Caco-2 (cell line): ENCODE measurements around the gene LIN54. TPM values are rescaled to one million over a fixed set of nuclear protein-coding genes. Genes with fewer than 3 reads are reported as not detected.

ENCODE experiments used
- BruUV-seq: library from RNA; stranded (reverse); fragments of 400-500 nt; replicated peaks from 2 replicates; lab custom pipeline; 2021; lab: Mats Ljungman, UMichigan
- CTCF ChIA-PET: fragments of 300-600 bp; sonication (Branson Sonifier 250); formaldehyde crosslinking; loops from one replicate; lab custom pipeline; 2022; ENCODE audit warnings: antibody characterized with exemption; lab: Charles Lee
- POLR2A ChIA-PET: fragments of 300-600 bp; sonication (Branson Sonifier 250); formaldehyde crosslinking; loops from one replicate; lab custom pipeline; 2022; ENCODE audit warnings: antibody characterized with exemption; lab: Charles Lee
- DNase-seq, 2 experiments: peaks; one replicate each; pipeline versions ENCODE4 v3.0.0 to v3.0.0-alpha.2; 2020 to 2022
- H3K27me3 ChIP-seq: replicated peaks from 2 replicates; pipeline ENCODE4 v1.6.0; 2011; ENCODE audit warnings: low read length; ENCODE audit not compliant: control insufficient read depth, insufficient read depth
- H3K36me3 ChIP-seq: 2 replicates; pipeline ENCODE4 v1.5.1; 2011; ENCODE audit warnings: low read length; ENCODE audit not compliant: control insufficient read depth, insufficient read depth
- H3K4me1 ChIP-seq: fragments of 250-450 bp; sonication (Bioruptor Pico); 2 replicates; pipeline ENCODE4 v1.5.1; 2020; ENCODE audit warnings: mild to moderate bottlenecking
- H3K4me3 ChIP-seq: 2 replicates; pipeline ENCODE4 v1.5.1; 2011; ENCODE audit warnings: low read depth, mild to moderate bottlenecking, control low read depth, low read length
- H3K9me3 ChIP-seq: fragments of 250-450 bp; sonication (Bioruptor Pico); 2 replicates; pipeline ENCODE4 v1.5.1; 2020; ENCODE audit warnings: mild to moderate bottlenecking, moderate library complexity
- H3K27ac Mint-ChIP-seq: one replicate; pipeline ENCODE4 v1.8.0; 2022; ENCODE audit warnings: mixed read lengths; ENCODE audit not compliant: unreplicated experiment
- H3K27me3 Mint-ChIP-seq: one replicate; pipeline ENCODE4 v1.8.0; 2022; ENCODE audit warnings: mixed read lengths; ENCODE audit not compliant: insufficient read depth, unreplicated experiment
- H3K36me3 Mint-ChIP-seq: one replicate; pipeline ENCODE4 v1.8.0; 2022; ENCODE audit warnings: mild to moderate bottlenecking, mixed read lengths; ENCODE audit not compliant: insufficient read depth, unreplicated experiment
- H3K4me1 Mint-ChIP-seq: one replicate; pipeline ENCODE4 v1.8.0; 2022; ENCODE audit warnings: low read depth, mixed read lengths; ENCODE audit not compliant: unreplicated experiment
- H3K4me3 Mint-ChIP-seq: one replicate; pipeline ENCODE4 v1.8.0; 2022; ENCODE audit warnings: mild to moderate bottlenecking, moderate library complexity, mixed read lengths; ENCODE audit not compliant: unreplicated experiment
- H3K9me3 Mint-ChIP-seq: one replicate; pipeline ENCODE4 v1.8.0; 2022; ENCODE audit warnings: mixed read lengths; ENCODE audit not compliant: unreplicated experiment
- CTCF ChIP-seq, 2 experiments: fragments of 200-600 bp in 1 of 2; IDR thresholded peaks; 1 replicate in 1 of 2; 2 replicates in 1 of 2; pipeline versions ENCODE4 v1.5.1 to v1.8.0; 2011 to 2022; ENCODE audit warnings: antibody characterized with exemption in 1 of 2, control low read depth in 1 of 2, inconsistent platforms in 1 of 2, low read depth in 1 of 2, low read length in 1 of 2, mild to moderate bottlenecking in 1 of 2, moderate library complexity in 1 of 2; ENCODE audit not compliant: insufficient read depth in 1 of 2, severe bottlenecking in 1 of 2, unreplicated experiment in 1 of 2
- intact Hi-C: fragments of 100-400 bp; cut with micrococcal nuclease; formaldehyde crosslinking; loops from one replicate; pipeline ENCODE4 v1.10.0; 2022; ENCODE audit not compliant: unreplicated experiment
- total RNA-seq: library from RNA; stranded (reverse); gene quantifications from 2 replicates; pipeline ENCODE4 v1.2.3, GENCODE V29; 2022

Gene LIN54
- total RNA-seq, 1 experiment from 2014 or later: 29.6 TPM

- no peaks in the 10 kb centered on the region for H3K27me3 Mint-ChIP-seq
- Histone ChIP-seq H3K36me3 (no peaks in the 10 kb centered on the region), H3K9me3 (no peaks in the 10 kb centered on the region), H3K27me3 (no peaks in the 10 kb centered on the region), H3K4me1 (no peaks in the 10 kb centered on the region), H3K4me3 (no peak overlapping the region)
- intact Hi-C loops: no loop called here
- CTCF ChIA-PET: no interaction called here
- DNase-seq: no peak
- H3K27ac Mint-ChIP-seq: no peak overlapping the region
- POLR2A ChIA-PET: no interaction called here
- no peaks in the 10 kb centered on the region for H3K4me1 Mint-ChIP-seq
- TF ChIP-seq CTCF (IDR thresholded peaks at IDR 0.05; ENCODE audit: insufficient read depth in 1 of 2, low read depth in 1 of 2, low read length in 1 of 2, severe bottlenecking in 1 of 2, unreplicated experiment in 1 of 2): no peak
- H3K36me3 Mint-ChIP-seq: peaks cover 15% of the 10 kb centered on the region
- H3K4me3 Mint-ChIP-seq: no peak overlapping the region
- BruUV-seq: no TSS peak
- H3K9me3 Mint-ChIP-seq: no peaks in the 10 kb centered on the region
These were observed 34.8 kb downstream of the LIN54 start for GRCh38 chr4:82975792-82976191.

GRCh38 chr4:82969414-82969813 lies 41.2 kb downstream of the LIN54 start:
- H3K4me1 Mint-ChIP-seq: no peaks in the 10 kb centered on the region
- Histone ChIP-seq H3K36me3 (no peaks in the 10 kb centered on the region), H3K9me3 (no peaks in the 10 kb centered on the region), H3K4me3 (no peak overlapping the region), H3K4me1 (no peaks in the 10 kb centered on the region), H3K27me3 (no peaks in the 10 kb centered on the region)
- no TSS peak for BruUV-seq
- POLR2A ChIA-PET: no interaction called here
- no peak for TF ChIP-seq CTCF (IDR thresholded peaks at IDR 0.05; ENCODE audit: insufficient read depth in 1 of 2, low read depth in 1 of 2, low read length in 1 of 2, severe bottlenecking in 1 of 2, unreplicated experiment in 1 of 2)
- intact Hi-C loops: no loop called here
- CTCF ChIA-PET: no interaction called here
- no peak overlapping the region for H3K27ac Mint-ChIP-seq
- no peak overlapping the region for H3K4me3 Mint-ChIP-seq
- H3K27me3 Mint-ChIP-seq: no peaks in the 10 kb centered on the region
- H3K9me3 Mint-ChIP-seq: no peaks in the 10 kb centered on the region
- no peak for DNase-seq
- peaks cover 37% of the 10 kb centered on the region for H3K36me3 Mint-ChIP-seq

GRCh38 chr4:82968972-82969371 lies 41.7 kb downstream of the LIN54 start:
- POLR2A ChIA-PET: no interaction called here
- no peaks in the 10 kb centered on the region for H3K4me1 Mint-ChIP-seq
- TF ChIP-seq CTCF (IDR thresholded peaks at IDR 0.05; ENCODE audit: insufficient read depth in 1 of 2, low read depth in 1 of 2, low read length in 1 of 2, severe bottlenecking in 1 of 2, unreplicated experiment in 1 of 2): no peak

More at GRCh38 chr4:82968972-82969371, 41.7 kb downstream of the LIN54 start:
- H3K36me3 ChIP-seq: no peaks in the 10 kb centered on the region
- H3K36me3 Mint-ChIP-seq: peaks cover 37% of the 10 kb centered on the region
- H3K4me1 ChIP-seq: no peaks in the 10 kb centered on the region
- no peaks in the 10 kb centered on the region for H3K27me3 ChIP-seq
- no peak overlapping the region for H3K4me3 Mint-ChIP-seq
- no peak overlapping the region for H3K27ac Mint-ChIP-seq
- no peaks in the 10 kb centered on the region for H3K27me3 Mint-ChIP-seq
- intact Hi-C loops: no loop called here
- BruUV-seq: no TSS peak
- H3K9me3 Mint-ChIP-seq: no peaks in the 10 kb centered on the region
- H3K4me3 ChIP-seq: no peak overlapping the region
- DNase-seq: no peak
- H3K9me3 ChIP-seq: no peaks in the 10 kb centered on the region
- CTCF ChIA-PET: no interaction called here
